HG03565 (cell line): ENCODE data around the gene UFD1.
A peak's percentile ranks its signal among the peaks of the same experiment; 100 is the strongest.
"Not testable (repeated sequence)": the region's sequence is repeated elsewhere in the genome, so short reads cannot be mapped to it uniquely, and the experiment has no call there.

Source experiments
- ATAC-seq: cut with Tn5 transposase; IDR thresholded peaks from one replicate; pipeline ENCODE4 v1.9.1; 2021; ENCODE audit warnings: mild to moderate bottlenecking, moderate library complexity; ENCODE audit not compliant: unreplicated experiment

Gene UFD1

GRCh38 chr22:19451570-19451969 is 27.4 kb downstream of the UFD1 start:
- ATAC-seq, result no peak

GRCh38 chr22:19450363-19451175 is 28.4 kb downstream of the UFD1 start:
- ATAC-seq, result no peak

DNA sequence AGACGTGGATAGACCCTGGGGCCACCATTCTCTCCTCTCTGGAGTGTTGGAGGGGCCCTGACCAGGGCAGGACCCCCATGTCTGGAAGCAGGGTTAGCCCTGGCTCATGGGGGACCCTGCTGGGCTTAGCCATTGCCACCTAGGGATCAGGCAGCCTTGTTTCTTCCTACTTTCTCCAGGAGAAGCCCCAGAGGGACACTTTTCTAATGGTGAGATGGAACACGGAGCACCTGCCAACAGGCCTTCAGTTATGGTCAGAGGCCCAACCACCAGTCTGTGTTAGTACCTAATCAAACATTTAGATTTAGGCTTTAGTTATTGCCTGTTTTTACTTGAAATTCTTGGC is 29.6 kb downstream of the UFD1 start:
- no peak for ATAC-seq

GRCh38 chr22:19448739-19449421 is 30.1 kb downstream of the UFD1 start:
- ATAC-seq, result no peak

GRCh38 chr22:19448076-19448607 is 30.9 kb downstream of the UFD1 start:
- peak; percentile 27 for ATAC-seq

GRCh38 chr22:19447330-19448075 is 31.5 kb downstream of the UFD1 start, which contains the start of gene C22orf39:
Gene C22orf39, minus strand, starts transcription at chr22:19447711. Its CDS starts 23 bp downstream, at chr22:19447688.
- ATAC-seq, result peak; percentile 68

DNA sequence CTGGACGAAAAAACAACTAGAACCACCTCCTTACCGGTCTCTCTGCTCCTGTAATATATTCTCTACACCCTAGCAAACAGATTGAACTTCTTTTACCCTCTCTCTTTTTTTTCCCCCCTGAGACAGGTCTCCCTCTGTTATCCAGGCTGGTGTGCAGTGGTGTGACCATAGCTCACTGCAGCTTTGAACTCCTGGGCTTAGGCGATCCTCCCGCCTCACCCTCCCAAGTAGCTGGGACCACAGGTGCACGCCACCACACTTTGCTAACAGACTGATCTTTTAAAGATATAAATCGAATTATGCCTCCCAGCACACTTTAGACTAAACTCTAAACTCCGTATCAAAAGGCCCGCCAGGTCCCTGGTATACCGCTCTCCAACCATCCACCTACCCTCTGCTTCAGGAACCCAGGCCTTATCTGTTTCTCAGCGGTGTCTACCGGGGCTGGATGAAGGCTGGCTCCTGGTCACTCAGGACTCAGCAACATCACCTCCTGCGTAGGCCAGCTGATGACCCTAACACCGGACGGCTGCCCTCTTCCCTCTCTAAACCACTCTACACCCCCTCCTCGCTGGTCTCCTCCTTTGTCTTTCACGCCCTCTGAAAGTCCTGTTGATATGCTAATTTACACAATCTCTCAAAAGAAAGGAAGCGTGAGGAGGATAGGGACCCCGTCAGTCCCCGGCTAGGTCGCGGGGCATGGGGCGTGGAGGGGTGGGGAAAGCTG is 32.2 kb downstream of the UFD1 start:
- no peak for ATAC-seq

DNA sequence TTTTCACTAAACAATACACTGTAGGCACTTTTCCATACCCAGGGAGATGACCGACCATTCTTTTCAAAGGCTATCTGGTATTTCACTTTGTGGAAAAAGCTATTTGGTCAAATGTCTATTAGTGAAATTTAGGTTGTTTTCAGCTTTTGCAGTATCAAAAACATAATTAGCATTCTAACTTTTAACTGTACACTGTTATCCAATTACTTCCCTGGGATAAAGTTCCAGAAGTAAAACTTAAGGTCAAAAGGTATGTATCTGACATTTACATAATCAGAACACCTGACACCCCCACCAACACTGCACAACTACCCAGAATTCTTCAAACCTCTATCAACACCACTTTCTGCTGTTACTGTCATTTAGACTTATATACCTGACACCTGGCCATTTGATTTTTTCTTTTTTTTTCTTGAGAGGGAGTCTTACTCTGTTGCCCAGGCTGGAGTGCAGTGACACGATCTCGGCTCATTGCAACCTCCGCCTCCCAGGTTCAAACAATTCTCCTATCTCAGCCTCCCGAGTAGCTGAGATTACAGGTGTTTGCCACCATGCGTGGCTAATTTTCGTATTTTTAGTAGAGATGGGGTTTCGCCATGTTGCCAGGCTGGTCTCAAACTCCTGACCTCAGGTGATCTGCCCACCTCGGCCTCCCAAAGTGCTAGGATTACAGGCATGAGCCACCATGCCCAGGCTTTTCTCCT is 33.6 kb downstream of the UFD1 start:
- not testable (repeated sequence) for ATAC-seq

DNA sequence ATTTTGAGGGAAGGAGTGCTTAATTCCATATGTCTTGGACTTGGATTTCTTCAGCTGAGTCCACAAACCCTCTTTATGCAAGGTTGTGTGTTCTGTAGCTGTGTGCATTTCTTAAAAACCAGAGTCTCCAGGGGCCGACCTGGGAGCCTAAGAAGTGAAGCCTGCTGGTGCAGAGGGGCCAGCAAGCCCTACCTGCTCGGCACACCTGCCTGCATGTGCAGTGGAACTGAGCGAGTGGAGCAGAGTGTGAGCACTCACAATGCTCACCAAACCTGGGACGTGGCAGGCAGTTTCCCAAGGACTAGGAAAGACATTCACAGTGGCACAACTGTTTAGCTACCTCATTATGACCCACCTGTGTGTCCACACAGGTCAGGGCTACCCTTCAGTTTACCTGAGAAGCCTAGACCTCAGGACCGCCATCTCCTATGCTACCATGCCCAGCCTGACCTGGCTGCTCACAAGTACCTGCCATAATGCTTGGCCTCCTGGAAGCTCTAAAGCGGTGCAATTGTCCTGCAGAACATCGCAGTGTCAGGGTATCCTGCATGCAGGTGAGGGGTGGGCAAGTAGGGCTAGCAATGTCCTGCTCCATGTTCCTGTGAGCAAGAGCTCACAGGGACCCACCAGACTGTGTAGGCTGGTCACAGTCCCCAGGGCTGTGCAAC is 35.3 kb downstream of the UFD1 start:
- no peak for ATAC-seq

DNA sequence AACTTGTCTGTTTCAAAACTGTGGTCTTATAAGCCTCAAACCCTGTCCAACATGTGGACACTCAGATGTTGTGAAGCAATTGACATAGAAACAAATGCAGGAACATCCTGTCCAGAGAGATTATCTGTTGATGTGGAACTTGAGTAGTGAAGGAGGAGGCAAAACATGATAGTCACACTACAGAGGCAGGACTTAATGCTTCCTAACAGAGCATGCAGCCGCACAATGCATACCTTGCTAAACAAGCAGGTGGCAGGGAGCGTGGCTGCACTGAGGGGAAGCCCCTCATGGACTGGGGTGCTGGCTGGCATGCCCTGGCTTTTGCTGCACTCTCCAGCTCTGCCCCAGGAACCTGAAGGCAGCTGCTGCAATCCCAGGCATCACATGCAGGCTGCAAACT is 36.8 kb downstream of the UFD1 start:
- no peak for ATAC-seq

DNA sequence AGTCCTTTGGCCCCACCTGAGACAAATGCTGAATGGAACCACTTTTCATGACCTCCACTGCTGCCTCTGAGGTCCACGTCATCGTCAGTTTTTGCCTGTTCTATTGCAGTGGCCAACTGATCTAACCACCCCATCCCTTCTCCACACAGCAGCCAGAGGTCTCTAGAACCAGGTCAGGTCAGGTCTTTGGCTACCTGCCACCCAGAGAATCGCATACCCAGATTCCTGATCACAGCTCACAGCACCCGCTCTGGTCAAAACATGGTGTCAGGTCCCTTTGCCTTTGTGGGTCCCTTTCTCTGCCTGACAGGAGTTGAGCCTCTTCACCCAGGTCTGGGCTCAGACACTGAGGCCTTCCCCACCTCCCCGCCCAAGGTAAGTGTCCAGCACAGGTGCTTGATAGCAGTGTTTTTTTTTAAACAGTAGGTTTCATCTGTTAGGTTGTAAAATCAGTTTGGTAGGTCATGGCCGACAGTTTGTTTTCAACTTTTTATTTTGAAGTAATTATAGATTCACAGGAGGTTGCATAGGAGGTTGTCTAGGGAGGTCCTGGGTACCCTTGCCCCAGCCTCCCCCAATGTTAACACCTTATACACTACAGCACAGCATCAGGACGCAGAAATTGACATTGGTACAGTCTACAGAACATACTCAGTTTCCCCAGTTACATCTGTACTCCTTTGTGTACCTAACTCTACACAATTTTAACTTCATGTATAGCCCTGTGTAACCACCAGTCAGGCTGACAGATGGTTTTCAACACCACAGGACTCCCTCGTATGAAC is 38.4 kb downstream of the UFD1 start:
- no peak for ATAC-seq

DNA sequence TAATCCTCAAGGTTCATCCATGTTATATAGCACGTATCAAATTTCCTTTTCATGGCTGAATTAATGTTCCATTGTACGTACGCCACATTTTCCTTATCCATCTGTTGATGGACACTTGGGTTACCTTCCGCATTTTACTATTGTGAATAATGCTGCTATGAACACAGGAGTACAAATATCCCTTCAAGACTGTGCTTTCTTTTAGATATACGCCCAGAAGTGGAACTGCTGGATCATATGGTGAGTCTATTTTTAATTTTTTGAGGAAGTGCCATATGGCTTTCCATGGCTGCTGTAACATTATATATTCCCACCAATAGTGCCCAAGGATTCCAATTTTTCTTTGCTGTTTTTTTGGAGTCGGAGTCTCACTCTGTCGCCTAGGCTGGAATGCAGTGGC is 40.7 kb downstream of the UFD1 start:
- no peak for ATAC-seq

GRCh38 chr22:19436444-19437161 is 42.4 kb downstream of the UFD1 start:
- ATAC-seq, result not testable (repeated sequence)

DNA sequence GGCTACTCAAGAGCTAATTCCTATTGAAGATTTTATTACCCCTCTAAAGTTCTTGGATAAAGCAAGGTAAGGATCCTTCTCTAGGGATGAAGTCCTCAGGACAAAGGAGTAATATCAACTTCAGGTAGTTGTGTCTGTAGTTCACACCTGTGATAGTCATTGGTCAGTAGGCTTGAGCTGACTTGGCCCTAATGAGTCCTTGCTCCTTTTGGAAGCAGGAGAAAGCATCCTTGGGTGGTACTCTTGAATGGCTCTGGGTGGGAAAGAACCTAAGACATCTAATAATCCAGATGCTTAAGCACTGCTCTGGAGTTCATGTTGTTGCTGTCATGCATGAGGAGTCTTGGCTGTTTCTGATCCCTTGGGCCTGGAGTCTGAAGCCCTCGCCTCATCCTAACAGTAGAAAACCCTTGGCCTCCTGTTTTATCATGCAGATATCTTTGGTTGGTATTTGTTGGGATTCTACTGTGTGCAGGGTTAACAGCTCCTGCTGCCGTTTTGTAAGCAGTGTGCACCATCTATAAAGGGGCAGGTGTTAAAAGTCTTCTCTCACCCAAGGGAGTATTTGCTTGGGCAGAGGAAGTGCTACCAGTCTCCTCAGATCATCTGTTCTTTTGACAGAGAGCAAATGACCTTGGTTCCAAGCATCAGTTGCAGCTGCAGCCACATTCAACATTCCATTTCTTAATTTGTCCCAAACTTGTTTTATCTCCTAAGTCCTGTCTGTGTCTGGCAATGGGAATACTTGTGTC is 44.0 kb downstream of the UFD1 start:
- no peak for ATAC-seq

DNA sequence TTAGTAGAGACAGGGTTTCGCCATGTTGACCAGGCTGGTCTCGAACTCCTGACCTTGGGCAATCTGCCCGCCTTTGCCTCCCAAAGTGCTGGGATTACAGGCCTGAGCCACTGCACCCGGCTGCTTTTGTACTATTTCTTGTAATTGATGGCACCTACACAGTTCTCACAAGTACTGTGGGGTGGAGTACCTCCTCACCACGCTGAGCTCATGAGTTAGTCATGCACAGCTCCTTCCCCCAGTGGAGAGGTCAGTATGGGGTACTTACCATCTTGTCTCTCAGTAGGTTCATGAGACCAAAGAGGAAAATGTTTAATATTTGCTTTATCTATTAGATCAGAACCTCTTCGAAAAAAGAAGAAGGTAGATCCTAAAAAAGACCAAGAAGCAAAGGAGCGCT is 44.6 kb downstream of the UFD1 start:
- ATAC-seq, result no peak

- ATAC-seq, result peak; percentile 59
These were observed 46.7 kb downstream of the UFD1 start, which contains the start of gene MRPL40 for GRCh38 chr22:19432133-19432851. Gene MRPL40, plus strand, starts transcription at chr22:19432545. Its CDS starts 10 bp downstream, at chr22:19432555.
